ENCODE measurements around the gene AMOTL2. TPM values are rescaled to one million over a fixed set of nuclear protein-coding genes. Genes with fewer than 3 reads are reported as not detected.

Gene AMOTL2
- total RNA-seq (100 to 1,000 TPM in 1 of 2 donors, 10 to 100 TPM in 1; 69.2 to 106 TPM), polyA plus RNA-seq (ENCODE audit: insufficient read length in 6 of 6) (10 to 100 TPM; 23.8 to 53.4 (median 42.5) TPM)
- long read RNA-seq, donor 1, full-length matches to known transcripts, result 6 of 25 reads
- long read RNA-seq, donor 1, partial matches to known transcripts, result 19 of 25 reads
- long read RNA-seq, donor 1, other reads (novel, unspliced or antisense), result 0 of 25 reads
- long read RNA-seq, donor 2, full-length matches to known transcripts, result 8 of 15 reads
- long read RNA-seq, donor 2, partial matches to known transcripts, result 7 of 15 reads
- long read RNA-seq, donor 2, other reads (novel, unspliced or antisense), result 0 of 15 reads
- long read RNA-seq, donor 3, full-length matches to known transcripts, result 5 of 5 reads
- long read RNA-seq, donor 3, partial matches to known transcripts, result 0 of 5 reads
- long read RNA-seq, donor 3, other reads (novel, unspliced or antisense), result 0 of 5 reads
- long read RNA-seq, donor 4, full-length matches to known transcripts, result 2 of 5 reads
- long read RNA-seq, donor 4, partial matches to known transcripts, result 3 of 5 reads
- long read RNA-seq, donor 4, other reads (novel, unspliced or antisense), result 0 of 5 reads
- long read RNA-seq, donor 5, full-length matches to known transcripts, result 7 of 22 reads
- long read RNA-seq, donor 5, partial matches to known transcripts, result 15 of 22 reads
- long read RNA-seq, donor 5, other reads (novel, unspliced or antisense), result 0 of 22 reads
- long read RNA-seq, donor 6, full-length matches to known transcripts, result 8 of 14 reads
- long read RNA-seq, donor 6, partial matches to known transcripts, result 6 of 14 reads
- long read RNA-seq, donor 6, other reads (novel, unspliced or antisense), result 0 of 14 reads
- long read RNA-seq, donor 7, full-length matches to known transcripts, result 5 of 5 reads
- long read RNA-seq, donor 7, partial matches to known transcripts, result 0 of 5 reads
- long read RNA-seq, donor 7, other reads (novel, unspliced or antisense), result 0 of 5 reads
- long read RNA-seq, donor 8, full-length matches to known transcripts, result 4 of 4 reads
- long read RNA-seq, donor 8, partial matches to known transcripts, result 0 of 4 reads
- long read RNA-seq, donor 8, other reads (novel, unspliced or antisense), result 0 of 4 reads
- long read RNA-seq, donor 9, result 0 reads
- long read RNA-seq, donor 10, partial matches to known transcripts, result 1 of 2 reads
- long read RNA-seq, donor 10, other reads (novel, unspliced or antisense), result 1 of 2 reads
- long read RNA-seq, donor 11, full-length matches to known transcripts, result 6 of 17 reads
- long read RNA-seq, donor 11, partial matches to known transcripts, result 11 of 17 reads
- long read RNA-seq, donor 11, other reads (novel, unspliced or antisense), result 0 of 17 reads
- long read RNA-seq, donor 12, full-length matches to known transcripts, result 4 of 14 reads
- long read RNA-seq, donor 12, partial matches to known transcripts, result 10 of 14 reads
- long read RNA-seq, donor 12, other reads (novel, unspliced or antisense), result 0 of 14 reads

DNA sequence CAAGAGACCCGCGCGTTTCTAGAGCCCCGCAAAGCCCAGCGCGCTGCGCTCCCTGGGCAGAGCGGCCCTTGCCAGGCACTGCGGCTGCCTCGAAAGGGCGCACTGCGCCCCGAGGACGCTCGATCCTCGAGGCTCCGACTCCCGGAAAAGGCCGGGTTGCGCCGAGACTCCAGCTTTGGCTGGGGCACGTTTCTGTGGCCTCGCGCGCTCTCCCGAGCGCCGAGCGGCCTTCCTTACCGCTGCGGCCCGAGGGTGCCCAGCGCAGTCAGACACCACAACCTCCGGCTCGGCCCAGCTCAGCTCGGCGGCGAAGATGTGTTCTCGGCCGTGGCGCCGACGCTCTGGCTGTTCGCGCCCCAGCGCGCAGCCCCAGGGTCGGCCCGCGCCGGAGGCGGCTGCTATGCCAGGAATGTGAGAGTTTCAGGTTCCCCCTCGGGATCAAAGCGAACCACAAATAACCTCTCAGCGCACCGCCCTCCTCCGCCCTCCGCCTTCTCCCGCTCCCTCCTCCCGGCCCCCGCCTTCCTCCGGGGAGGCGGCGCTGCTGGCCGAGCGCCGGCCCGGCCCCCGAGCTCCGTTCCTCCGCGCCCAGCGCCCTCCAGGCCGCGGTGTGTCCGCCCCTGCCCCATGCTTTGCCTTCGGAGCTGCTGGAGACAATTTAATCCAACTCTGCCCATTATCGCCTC lies at the start of gene AMOTL2:
AMOTL2 (minus strand) TSS at position 343 of the 686 bp plus-strand sequence. CDS start 3,014 bp downstream, outside the sequence.
- peak within 1 kb of the TSS; percentile 95 to 98 for H3K27ac ChIP-seq
- peaks cover 39 to 51% of the 10 kb centered on the region in 2 donors for H3K4me1 ChIP-seq
- DNase-seq (peak; percentile 88 to 94 (median 90)), ATAC-seq (peak; percentile 79)
- H3K9me3 ChIP-seq, result no peaks in the 10 kb centered on the region
- peak within 1 kb of the TSS; percentile 64 to 70 for H3K4me3 ChIP-seq
- TF ChIP-seq, protein P1, sequence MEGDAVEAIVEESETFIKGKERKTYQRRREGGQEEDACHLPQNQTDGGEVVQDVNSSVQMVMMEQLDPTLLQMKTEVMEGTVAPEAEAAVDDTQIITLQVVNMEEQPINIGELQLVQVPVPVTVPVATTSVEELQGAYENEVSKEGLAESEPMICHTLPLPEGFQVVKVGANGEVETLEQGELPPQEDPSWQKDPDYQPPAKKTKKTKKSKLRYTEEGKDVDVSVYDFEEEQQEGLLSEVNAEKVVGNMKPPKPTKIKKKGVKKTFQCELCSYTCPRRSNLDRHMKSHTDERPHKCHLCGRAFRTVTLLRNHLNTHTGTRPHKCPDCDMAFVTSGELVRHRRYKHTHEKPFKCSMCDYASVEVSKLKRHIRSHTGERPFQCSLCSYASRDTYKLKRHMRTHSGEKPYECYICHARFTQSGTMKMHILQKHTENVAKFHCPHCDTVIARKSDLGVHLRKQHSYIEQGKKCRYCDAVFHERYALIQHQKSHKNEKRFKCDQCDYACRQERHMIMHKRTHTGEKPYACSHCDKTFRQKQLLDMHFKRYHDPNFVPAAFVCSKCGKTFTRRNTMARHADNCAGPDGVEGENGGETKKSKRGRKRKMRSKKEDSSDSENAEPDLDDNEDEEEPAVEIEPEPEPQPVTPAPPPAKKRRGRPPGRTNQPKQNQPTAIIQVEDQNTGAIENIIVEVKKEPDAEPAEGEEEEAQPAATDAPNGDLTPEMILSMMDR (IDR thresholded peaks at IDR 0.05), result no peak
- peaks cover 0 to 34% of the 10 kb centered on the region in 2 donors for H3K27me3 ChIP-seq
- intact Hi-C loops (cut with DNase I), result loop anchor here in 1 of 2 donors (5.0 to 10.0 kb wide), 2 partner anchors 62 to 101 kb away; no protein-coding TSS in a partner anchor
- H3K36me3 ChIP-seq, result peaks cover 0 to 19% of the 10 kb centered on the region in 2 donors

DNA sequence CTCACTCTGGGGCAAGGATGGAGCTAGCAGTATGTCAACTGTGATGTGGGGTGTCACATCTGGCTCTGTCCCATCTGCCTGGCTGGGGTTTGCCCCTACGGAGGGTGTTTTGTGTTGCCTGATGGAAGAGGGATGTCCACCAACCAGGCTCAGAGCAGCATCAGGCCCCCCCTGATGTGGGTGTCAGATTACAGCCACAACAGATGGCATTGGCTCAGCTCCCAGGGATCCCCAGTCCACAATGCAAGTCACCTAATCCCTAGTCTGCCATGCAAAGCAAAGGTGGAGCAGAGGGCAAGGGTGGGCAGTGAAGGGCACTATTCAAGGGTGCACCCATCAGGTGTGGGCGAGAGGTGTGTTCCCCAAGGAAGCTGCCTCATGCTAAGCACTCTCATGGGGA lies 48.9 kb upstream of the AMOTL2 start:
- DNase-seq, result peak in 1 of 4 donors; percentile 26
- TF ChIP-seq, protein P1 (IDR thresholded peaks at IDR 0.05), result no peak
- no peak overlapping the region for H3K4me3 ChIP-seq
- no peaks in the 10 kb centered on the region for H3K27me3 ChIP-seq
- intact Hi-C loops (cut with DNase I), result no loop called here
- H3K9me3 ChIP-seq, result no peaks in the 10 kb centered on the region
- no peaks in the 10 kb centered on the region for H3K36me3 ChIP-seq
- H3K4me1 ChIP-seq, result no peaks in the 10 kb centered on the region
- no peak overlapping the region for H3K27ac ChIP-seq
- no peak for ATAC-seq

DNA sequence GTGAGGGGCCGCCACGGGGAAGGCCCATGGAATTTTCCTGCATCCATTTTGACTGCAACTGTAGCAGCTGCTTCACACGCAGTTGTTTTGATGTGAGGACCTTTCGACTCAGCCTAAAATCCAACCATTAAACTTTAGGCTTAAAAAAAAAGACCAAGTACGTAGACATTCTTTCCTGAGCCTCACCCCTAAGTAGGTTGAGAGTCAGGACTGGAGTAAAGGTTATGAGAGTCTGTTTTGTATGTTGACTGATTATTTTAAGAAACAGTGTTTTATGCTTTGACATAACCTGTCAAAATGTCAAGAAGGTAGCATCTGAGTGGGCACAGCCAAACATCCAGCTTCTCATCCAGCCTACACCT lies 45.7 kb upstream of the AMOTL2 start:
- Histone ChIP-seq H3K4me3 (no peak overlapping the region), H3K9me3 (no peaks in the 10 kb centered on the region), H3K27ac (no peak overlapping the region), H3K36me3 (no peaks in the 10 kb centered on the region), H3K4me1 (no peaks in the 10 kb centered on the region), H3K27me3 (no peaks in the 10 kb centered on the region)
- DNase-seq (no peak), ATAC-seq (peak; percentile 32)
- intact Hi-C loops (cut with DNase I), result no loop called here
- TF ChIP-seq, protein P1 (IDR thresholded peaks at IDR 0.05), result no peak

DNA sequence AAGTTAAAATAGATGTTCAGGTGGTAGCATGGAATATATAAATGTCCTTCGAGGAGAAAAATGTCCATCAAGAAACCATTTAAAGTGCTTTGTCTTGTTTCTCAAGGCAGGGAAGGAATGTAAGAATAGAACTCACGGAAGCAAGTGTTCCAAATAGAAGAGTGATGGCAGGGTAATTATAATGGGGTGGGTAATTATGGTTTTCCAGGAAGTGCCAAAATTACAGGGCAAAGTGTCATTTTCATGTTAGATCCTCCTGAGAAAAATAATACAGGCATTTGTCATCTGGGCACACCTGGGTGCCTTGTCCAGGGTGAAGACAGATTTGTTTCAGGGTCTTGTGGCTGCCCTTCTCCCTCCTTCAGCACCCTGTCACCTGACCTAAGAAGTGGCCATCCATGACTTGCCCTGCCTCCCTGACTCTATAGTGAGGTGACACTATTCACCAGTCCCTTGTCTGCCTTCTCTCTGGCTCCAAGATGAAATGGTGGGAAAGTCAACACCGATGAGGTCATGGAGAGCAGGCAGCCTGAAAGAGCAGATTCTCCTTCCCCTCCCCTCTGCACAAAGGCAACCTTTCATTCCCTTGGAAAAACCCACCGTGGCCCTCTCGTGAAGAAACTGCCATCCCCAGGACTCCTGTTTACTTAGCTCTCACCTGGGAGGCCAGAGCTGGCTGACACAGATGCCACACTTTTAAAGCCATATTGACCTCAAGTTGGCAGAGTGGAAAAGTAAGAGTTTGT lies 45.1 kb upstream of the AMOTL2 start:
- intact Hi-C loops (cut with DNase I), result no loop called here
- H3K9me3 ChIP-seq, result peaks cover 0 to 2% of the 10 kb centered on the region in 2 donors
- ATAC-seq, result peak; percentile 49

More for the DNA sequence above, 45.1 kb upstream of the AMOTL2 start:
- H3K36me3 ChIP-seq, result no peaks in the 10 kb centered on the region
- no peak overlapping the region for H3K27ac ChIP-seq
- DNase-seq, result peak in 1 of 4 donors; percentile 45
- H3K4me1 ChIP-seq, result no peaks in the 10 kb centered on the region
- TF ChIP-seq, protein P1 (IDR thresholded peaks at IDR 0.05), result no peak
- no peaks in the 10 kb centered on the region for H3K27me3 ChIP-seq
- H3K4me3 ChIP-seq, result no peak overlapping the region

Data from left lung (tissue), 14 donors.